ENCODE data around the gene ATG13. TPM values are rescaled to one million over a fixed set of nuclear protein-coding genes. Genes with fewer than 3 reads are reported as not detected.

Gene ATG13
- total RNA-seq, 2 experiments from 2014 or later = 95.7 to 102 TPM

GRCh38 chr11:46628961-46629360 lies 11.6 kb downstream of the ATG13 start:
- H3K36me3 ChIP-seq (ENCODE audit: insufficient read depth, low read length) = peaks cover 56% of the 10 kb centered on the region

GRCh38 chr11:46630237-46630636 lies 12.9 kb downstream of the ATG13 start:
- no peak for DNase-seq
- Mint-ChIP-seq H3K27me3 (no peaks in the 10 kb centered on the region), H3K4me1 (ENCODE audit: low read depth) (peaks cover 14% of the 10 kb centered on the region), H3K9me3 (no peaks in the 10 kb centered on the region), H3K36me3 (ENCODE audit: low read depth) (peaks cover 63% of the 10 kb centered on the region), H3K27ac (no peak overlapping the region), H3K4me3 (no peak overlapping the region)
- no peaks in the 10 kb centered on the region for H3K27me3 ChIP-seq (ENCODE audit: control insufficient read depth in 1 of 2, insufficient read depth in 2 of 2, low read length in 2 of 2)
- TF ChIP-seq CTCF (IDR thresholded peaks at IDR 0.05) = no peak
- H3K9me3 ChIP-seq (ENCODE audit: control insufficient read depth in 1 of 2, insufficient read depth in 1 of 2, low read length in 2 of 2) = no peaks in the 10 kb centered on the region
- H3K4me1 ChIP-seq (ENCODE audit: insufficient read depth, low read length) = peaks cover 2% of the 10 kb centered on the region
- no peak overlapping the region for H3K27ac ChIP-seq (ENCODE audit: low read depth in 1 of 2, low read length in 2 of 2)
- CTCF ChIA-PET = no interaction called here
- H3K4me3 ChIP-seq (ENCODE audit: low read length) = no peak overlapping the region
- POLR2A ChIA-PET = interaction anchor here (1.0 to 1.7 kb wide), 2 partner anchors 36 to 41 kb away, joined by 3 to 7 read pairs; partner anchors contain the start of gene AMBRA1
- H3K36me3 ChIP-seq (ENCODE audit: insufficient read depth, low read length) = peaks cover 55% of the 10 kb centered on the region
- ATAC-seq (ENCODE audit: poor library complexity) = no peak
- intact Hi-C loops (cut with DNase I, micrococcal nuclease) = no loop called here

More at GRCh38 chr11:46628961-46629360, 11.6 kb downstream of the ATG13 start:
- CTCF ChIA-PET = no interaction called here
- Mint-ChIP-seq H3K27ac (no peak overlapping the region), H3K9me3 (no peaks in the 10 kb centered on the region), H3K4me3 (no peak overlapping the region), H3K36me3 (ENCODE audit: low read depth) (peaks cover 76% of the 10 kb centered on the region), H3K4me1 (ENCODE audit: low read depth) (peaks cover 20% of the 10 kb centered on the region), H3K27me3 (no peaks in the 10 kb centered on the region)
- DNase-seq = no peak
- H3K4me3 ChIP-seq (ENCODE audit: low read length) = no peak overlapping the region
- no peaks in the 10 kb centered on the region for H3K27me3 ChIP-seq (ENCODE audit: control insufficient read depth in 1 of 2, insufficient read depth in 2 of 2, low read length in 2 of 2)
- intact Hi-C loops (cut with DNase I, micrococcal nuclease) = no loop called here
- POLR2A ChIA-PET = interaction anchor here (0.6 kb wide), 1 partner anchor 15 kb away, joined by 4 read pairs; no protein-coding TSS in a partner anchor
- peaks cover 2% of the 10 kb centered on the region for H3K4me1 ChIP-seq (ENCODE audit: insufficient read depth, low read length)
- no peak overlapping the region for H3K27ac ChIP-seq (ENCODE audit: low read depth in 1 of 2, low read length in 2 of 2)
- TF ChIP-seq CTCF (IDR thresholded peaks at IDR 0.05) = no peak
- no peaks in the 10 kb centered on the region for H3K9me3 ChIP-seq (ENCODE audit: control insufficient read depth in 1 of 2, insufficient read depth in 1 of 2, low read length in 2 of 2)
- ATAC-seq (ENCODE audit: poor library complexity) = no peak

DNA sequence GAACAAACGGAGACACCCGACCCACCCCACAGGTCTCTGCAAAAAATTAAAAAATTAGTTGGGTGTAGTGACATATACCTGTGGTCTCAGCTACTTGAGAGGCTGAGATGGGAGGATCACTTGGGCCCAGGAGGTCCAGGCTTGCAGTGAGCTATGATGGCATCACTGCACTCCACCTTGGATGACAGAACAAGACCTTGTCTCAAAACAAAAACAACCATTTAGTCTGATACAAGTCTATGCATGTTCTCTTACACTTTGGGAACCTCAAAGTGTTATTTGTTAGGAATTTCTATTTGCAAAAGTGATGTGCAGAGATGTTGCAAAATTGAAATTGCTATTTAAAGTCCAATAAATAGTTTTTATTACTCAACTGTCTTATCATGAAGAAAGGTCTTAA lies 14.3 kb downstream of the ATG13 start:
- Histone ChIP-seq H3K4me1 (ENCODE audit: insufficient read depth, low read length) (peaks cover 2% of the 10 kb centered on the region), H3K4me3 (ENCODE audit: low read length) (no peak overlapping the region), H3K36me3 (ENCODE audit: insufficient read depth, low read length) (peaks cover 51% of the 10 kb centered on the region), H3K27me3 (ENCODE audit: control insufficient read depth in 1 of 2, insufficient read depth in 2 of 2, low read length in 2 of 2) (no peaks in the 10 kb centered on the region), H3K9me3 (ENCODE audit: control insufficient read depth in 1 of 2, insufficient read depth in 1 of 2, low read length in 2 of 2) (no peaks in the 10 kb centered on the region), H3K27ac (ENCODE audit: low read depth in 1 of 2, low read length in 2 of 2) (no peak overlapping the region)
- H3K4me3 Mint-ChIP-seq = no peak overlapping the region
- no peak for TF ChIP-seq CTCF (IDR thresholded peaks at IDR 0.05)
- DNase-seq (no peak), ATAC-seq (ENCODE audit: poor library complexity) (no peak)
- peaks cover 65% of the 10 kb centered on the region for H3K36me3 Mint-ChIP-seq (ENCODE audit: low read depth)
- H3K9me3 Mint-ChIP-seq = no peaks in the 10 kb centered on the region
- intact Hi-C loops (cut with DNase I, micrococcal nuclease) = no loop called here
- H3K4me1 Mint-ChIP-seq (ENCODE audit: low read depth) = peaks cover 9% of the 10 kb centered on the region
- H3K27ac Mint-ChIP-seq = no peak overlapping the region
- ChIA-PET CTCF (no interaction called here), POLR2A (interaction anchor here (1.1 to 1.7 kb wide), 2 partner anchors 15 to 39 kb away, joined by 3 to 7 read pairs; partner anchors contain the start of genes ATG13 and HARBI1)
- H3K27me3 Mint-ChIP-seq = no peaks in the 10 kb centered on the region

Data from CD4-positive, alpha-beta T cell (primary cell).